GM12874 (cell line): ENCODE measurements around the gene KRTAP4-11.
"Not testable (repeated sequence)": the region's sequence is repeated elsewhere in the genome, so short reads cannot be mapped to it uniquely, and the experiment has no call there.

Experiments used
- TF ChIP-seq, protein P1 (sequence below): IDR thresholded peaks from 2 replicates; pipeline ENCODE4 v1.5.1; 2011; ENCODE audit warnings: low read depth, mild to moderate bottlenecking, control low read depth, low read length, moderate library complexity; ENCODE audit not compliant: insufficient read depth

KRTAP4-11 gene

DNA sequence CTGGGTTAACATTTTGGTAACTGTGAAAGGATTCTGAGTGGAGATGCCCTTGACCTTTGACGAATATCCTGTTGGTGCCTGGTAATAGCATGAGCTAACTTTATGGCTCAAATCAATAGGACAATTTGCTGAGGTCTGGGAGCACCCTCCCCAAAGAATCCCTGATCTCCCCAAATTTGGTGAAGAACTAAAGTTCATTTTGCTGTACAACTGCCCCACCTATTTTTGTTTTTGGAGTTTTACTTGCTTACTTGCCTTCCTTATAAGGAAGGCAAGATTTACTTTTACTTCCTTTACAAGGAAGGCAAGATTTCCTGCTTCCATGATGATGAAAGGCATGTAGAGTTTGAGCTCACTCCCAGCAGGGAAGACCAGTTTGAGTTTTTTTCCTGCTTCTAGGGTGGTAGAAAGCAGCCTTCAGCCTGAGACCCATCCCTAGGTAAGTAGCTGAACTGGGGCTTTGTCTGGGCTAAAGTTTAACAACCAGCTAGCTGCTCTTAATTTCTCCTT is 10.2 kb downstream of the KRTAP4-11 start:
- TF ChIP-seq, protein P1, sequence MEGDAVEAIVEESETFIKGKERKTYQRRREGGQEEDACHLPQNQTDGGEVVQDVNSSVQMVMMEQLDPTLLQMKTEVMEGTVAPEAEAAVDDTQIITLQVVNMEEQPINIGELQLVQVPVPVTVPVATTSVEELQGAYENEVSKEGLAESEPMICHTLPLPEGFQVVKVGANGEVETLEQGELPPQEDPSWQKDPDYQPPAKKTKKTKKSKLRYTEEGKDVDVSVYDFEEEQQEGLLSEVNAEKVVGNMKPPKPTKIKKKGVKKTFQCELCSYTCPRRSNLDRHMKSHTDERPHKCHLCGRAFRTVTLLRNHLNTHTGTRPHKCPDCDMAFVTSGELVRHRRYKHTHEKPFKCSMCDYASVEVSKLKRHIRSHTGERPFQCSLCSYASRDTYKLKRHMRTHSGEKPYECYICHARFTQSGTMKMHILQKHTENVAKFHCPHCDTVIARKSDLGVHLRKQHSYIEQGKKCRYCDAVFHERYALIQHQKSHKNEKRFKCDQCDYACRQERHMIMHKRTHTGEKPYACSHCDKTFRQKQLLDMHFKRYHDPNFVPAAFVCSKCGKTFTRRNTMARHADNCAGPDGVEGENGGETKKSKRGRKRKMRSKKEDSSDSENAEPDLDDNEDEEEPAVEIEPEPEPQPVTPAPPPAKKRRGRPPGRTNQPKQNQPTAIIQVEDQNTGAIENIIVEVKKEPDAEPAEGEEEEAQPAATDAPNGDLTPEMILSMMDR, result no peak

DNA sequence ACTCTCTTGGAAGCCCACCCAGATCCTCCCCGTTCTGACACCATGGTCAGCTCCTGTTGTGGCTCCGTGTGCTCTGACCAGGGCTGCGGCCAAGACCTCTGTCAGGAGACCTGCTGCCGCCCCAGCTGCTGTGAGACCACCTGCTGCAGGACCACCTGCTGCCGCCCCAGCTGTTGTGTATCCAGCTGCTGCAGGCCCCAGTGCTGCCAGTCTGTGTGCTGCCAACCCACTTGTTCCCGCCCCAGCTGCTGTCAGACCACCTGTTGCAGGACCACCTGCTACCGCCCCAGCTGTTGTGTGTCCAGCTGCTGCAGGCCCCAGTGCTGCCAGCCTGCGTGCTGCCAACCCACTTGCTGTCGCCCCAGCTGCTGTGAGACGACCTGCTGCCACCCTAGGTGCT is 12.8 kb downstream of the KRTAP4-11 start, which contains the start of gene KRTAP4-9:
Gene KRTAP4-9, plus strand, starts transcription at position 43 of the 400 bp plus-strand sequence. Its CDS starts 0 bp downstream, at position 43.
- TF ChIP-seq, protein P1, result not testable (repeated sequence)

DNA sequence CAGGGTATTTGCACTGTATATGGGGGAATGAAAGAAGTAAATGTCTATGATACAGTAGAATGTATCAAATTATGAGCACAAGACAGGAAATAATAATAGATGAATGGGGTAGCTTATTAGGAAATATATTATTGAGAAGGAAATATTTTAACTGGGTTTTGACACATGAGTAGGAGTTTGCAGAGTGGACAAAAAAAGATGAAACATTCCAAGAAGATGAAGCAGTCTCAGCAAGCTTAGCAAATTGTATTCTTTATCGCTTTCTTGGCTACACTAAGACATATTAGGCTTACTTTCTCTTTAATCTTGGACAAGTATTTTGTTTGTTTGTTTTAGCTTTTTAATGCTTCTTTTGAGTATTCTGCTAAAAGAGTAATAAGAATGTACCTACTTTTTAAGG is 14.3 kb downstream of the KRTAP4-11 start:
- TF ChIP-seq, protein P1, result no peak

DNA sequence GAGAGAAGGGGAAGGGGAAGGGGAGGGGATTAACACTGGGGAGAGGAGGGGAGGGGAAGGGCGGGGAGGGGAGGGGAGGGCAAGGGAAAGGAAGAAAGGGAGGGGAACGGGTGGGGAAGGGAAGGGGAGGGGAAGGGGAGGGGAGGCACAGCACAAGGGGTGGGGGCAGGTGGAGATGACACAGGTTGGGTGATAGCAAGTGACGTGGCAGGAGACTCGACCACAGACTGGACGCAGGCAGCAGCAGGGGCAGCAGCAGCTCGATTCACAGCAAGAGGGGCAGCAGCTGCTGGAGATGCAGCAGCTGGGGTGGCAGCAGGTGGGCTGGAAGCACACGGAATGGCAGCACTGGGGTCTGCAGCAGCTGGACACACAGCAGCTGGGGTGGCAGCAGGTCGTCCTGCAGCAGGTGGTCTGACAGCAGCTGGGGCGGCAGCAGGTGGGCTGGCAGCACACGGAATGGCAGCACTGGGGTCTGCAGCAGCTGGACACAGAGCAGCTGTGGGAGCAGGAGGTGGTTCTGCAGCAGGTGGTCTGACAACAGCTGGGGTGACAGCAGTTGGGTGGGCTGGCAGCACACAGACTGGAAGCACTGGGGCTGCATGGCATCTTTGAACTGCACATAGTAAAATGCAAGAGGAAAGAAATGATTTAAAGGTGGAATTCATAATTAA is 16.4 kb downstream of the KRTAP4-11 start, which contains the start of gene KRTAP4-16:
Gene KRTAP4-16, minus strand, starts transcription at position 624 of the 674 bp plus-strand sequence. Its CDS starts 0 bp downstream, at position 624.
- TF ChIP-seq, protein P1, result no peak

DNA sequence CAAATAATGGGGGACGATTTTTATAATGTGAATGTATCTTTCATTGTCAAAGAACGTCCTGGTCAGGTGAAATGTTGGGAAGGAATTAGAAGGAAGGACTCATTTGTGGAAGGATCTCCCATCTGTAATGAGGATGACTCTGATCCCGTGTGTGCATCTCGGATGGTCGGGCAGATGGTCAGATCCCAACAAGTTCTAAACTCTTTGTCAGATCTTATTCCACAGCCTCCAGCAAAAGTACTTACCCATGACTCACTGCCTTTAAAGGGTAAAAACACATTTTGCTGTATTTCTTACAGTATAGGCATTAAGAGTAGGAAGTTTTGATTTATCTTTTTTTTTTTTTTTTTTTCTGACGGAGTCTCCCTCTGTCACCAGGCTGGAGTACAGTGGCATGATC is 19.7 kb downstream of the KRTAP4-11 start:
- TF ChIP-seq, protein P1, result no peak

DNA sequence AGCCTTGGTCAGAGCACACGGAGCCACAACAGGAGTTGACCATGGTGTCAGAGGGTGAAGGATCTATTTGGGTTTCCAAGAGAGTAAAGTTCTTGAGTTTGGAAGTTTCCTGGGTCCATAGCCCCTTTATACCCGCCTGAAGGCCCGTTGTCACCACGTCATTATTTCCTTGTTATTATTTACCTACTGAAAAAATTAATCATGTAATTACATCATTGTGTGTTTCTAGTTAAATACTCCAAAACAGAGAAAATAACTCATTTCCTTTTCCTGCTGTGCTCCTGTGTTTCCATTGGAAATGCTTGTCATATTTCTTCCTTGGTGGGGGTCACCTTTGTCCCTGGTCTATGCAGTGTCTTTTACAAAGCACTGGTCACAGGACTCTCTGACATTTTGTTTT is 20.1 kb downstream of the KRTAP4-11 start, which contains the start of gene KRTAP4-8:
Gene KRTAP4-8, minus strand, starts transcription at position 101 of the 400 bp plus-strand sequence. Its CDS starts 58 bp downstream, at position 43.
- TF ChIP-seq, protein P1, result no peak

DNA sequence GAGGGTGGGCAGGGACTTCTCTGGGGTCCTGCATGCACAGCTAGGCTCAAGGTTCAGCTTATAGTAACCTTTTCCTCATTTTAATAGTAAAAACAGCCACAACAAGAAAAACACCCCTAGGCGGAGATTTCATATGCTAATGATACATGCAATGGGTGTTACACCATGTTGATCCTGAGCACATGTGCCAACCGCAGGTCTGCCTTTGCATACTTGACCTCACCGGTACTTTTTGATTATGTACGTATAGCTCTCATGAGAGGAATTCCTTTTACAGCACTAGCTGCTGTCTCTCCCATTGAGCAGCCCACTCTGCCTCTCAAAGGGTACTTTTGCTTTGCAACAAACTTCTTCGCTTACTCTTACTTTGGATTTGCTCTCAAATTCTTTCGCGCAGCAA is 22.1 kb downstream of the KRTAP4-11 start:
- TF ChIP-seq, protein P1, result no peak
